Esophagus squamous epithelium (tissue), 5 donors: Measurements from ENCODE around the gene AXIN1. TPM values are rescaled to one million over a fixed set of nuclear protein-coding genes. Genes with fewer than 3 reads are reported as not detected.

Source experiments
- DNase-seq: peaks from one replicate; lab custom pipeline; 2025; lab: John Stamatoyannopoulos, UW
- H3K27ac ChIP-seq, 4 donors: fragments of 200-600 bp; sonication (generic); one replicate each; pipeline ENCODE4 v1.5.1; 2016 to 2019; ENCODE audit warnings: mild to moderate bottlenecking in 1 of 4
- H3K27me3 ChIP-seq, 4 donors: fragments of 200-600 bp; sonication (generic); 1 replicate in 3 of 4; 2 replicates in 1 of 4; pipeline versions ENCODE4 v1.5.1 to v1.6.0; 2017 to 2021; ENCODE audit warnings: antibody characterized with exemption in 1 of 4
- H3K36me3 ChIP-seq, 3 donors: fragments of 200-600 bp; sonication (generic); one replicate each; pipeline ENCODE4 v1.5.1; 2016 to 2019
- H3K4me1 ChIP-seq, 3 donors: fragments of 200-600 bp; sonication (generic); one replicate each; pipeline ENCODE4 v1.5.1; 2017 to 2019
- H3K4me3 ChIP-seq, 4 donors: fragments of 200-600 bp; sonication (generic); 1 replicate in 3 of 4; 2 replicates in 1 of 4; pipeline ENCODE4 v1.5.1; 2016 to 2019; ENCODE audit warnings: mild to moderate bottlenecking in 2 of 4, moderate library complexity in 1 of 4
- H3K9me3 ChIP-seq, 3 donors: fragments of 200-600 bp; sonication (generic); one replicate each; pipeline ENCODE4 v1.5.1; 2016 to 2019
- CTCF ChIP-seq, 6 experiments: fragments of 450-650 bp in 4 of 6; fragments of 200-600 bp in 2 of 6; sonication (generic) in 2 of 6; IDR thresholded peaks; one replicate each; pipeline ENCODE4 v1.5.1; 2016 to 2019; ENCODE audit warnings: antibody characterized with exemption in 6 of 6, mild to moderate bottlenecking in 4 of 6, moderate library complexity in 4 of 6
- POLR2A ChIP-seq, 4 donors: fragments of 450-650 bp; IDR thresholded peaks; one replicate each; pipeline ENCODE4 v1.6.1; 2017; ENCODE audit warnings: antibody characterized with exemption in 4 of 4, mild to moderate bottlenecking in 4 of 4, moderate library complexity in 3 of 4
- WGBS, 2 donors: methylation state at CpG; one replicate each; pipeline ENCODE4 v1.1.5; 2018; 5-methylcytosine and 5-hydroxymethylcytosine counted together
- intact Hi-C: fragments of 100-400 bp; cut with DNase I; formaldehyde crosslinking; loops from one replicate; pipeline ENCODE4 v1.15.0; 2022
- total RNA-seq, 4 donors: library from RNA; depleted of rRNA; stranded (reverse); fragments of >200 nt; gene quantifications; one replicate each; pipeline ENCODE4 v1.1.0, GENCODE V29; 2016
- donor health status: DM: yes; HTN: yes; CAD: no.

The AXIN1 gene
- total RNA-seq, 4 donors from 2014 or later, result 17.8 to 32.2 (median 22.2) TPM

DNA sequence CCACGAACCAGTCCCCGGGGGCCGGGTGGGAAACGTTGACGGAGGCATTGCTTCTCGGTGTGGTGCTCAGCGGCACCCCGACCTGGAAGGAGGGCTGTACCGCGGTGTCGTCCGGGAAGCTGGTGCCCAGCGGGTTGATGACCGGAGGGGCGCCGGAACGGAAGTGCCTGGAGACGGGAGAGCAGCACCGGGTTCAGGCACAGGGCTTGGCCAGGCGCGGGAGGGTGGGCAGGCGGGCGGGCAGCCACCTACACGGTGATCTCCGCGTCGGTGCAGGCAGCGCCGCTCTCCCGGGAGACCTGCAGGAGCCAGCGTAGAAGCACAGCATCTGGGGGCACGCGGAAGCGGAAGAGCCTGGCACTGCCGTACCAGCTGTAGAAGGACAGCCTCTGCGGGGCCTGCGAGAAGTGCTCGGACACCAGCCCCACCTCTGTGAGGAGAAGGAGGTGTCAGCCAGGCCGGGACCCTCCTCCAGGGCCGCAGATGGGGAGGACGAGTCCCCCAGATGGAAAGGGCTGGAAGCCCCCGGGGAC is 25.0 kb upstream of the AXIN1 start:
- intact Hi-C loops, result no loop called here
- DNase-seq, result no peak
- TF ChIP-seq CTCF (IDR thresholded peaks at IDR 0.05), result no peak
- TF ChIP-seq POLR2A (IDR thresholded peaks at IDR 0.05), result no peak
- Histone ChIP-seq H3K27me3 (no peaks in the 10 kb centered on the region), H3K27ac (no peak overlapping the region), H3K9me3 (no peaks in the 10 kb centered on the region), H3K4me1 (peaks cover 14 to 34% (median 27%) of the 10 kb centered on the region in 3 donors), H3K36me3 (peaks cover 0 to 54% (median 11%) of the 10 kb centered on the region in 3 donors), H3K4me3 (no peak overlapping the region)
- WGBS, 2 donors, result 71 to 81% methylated on average over 6 to 7 of the region's 42 CpGs

DNA sequence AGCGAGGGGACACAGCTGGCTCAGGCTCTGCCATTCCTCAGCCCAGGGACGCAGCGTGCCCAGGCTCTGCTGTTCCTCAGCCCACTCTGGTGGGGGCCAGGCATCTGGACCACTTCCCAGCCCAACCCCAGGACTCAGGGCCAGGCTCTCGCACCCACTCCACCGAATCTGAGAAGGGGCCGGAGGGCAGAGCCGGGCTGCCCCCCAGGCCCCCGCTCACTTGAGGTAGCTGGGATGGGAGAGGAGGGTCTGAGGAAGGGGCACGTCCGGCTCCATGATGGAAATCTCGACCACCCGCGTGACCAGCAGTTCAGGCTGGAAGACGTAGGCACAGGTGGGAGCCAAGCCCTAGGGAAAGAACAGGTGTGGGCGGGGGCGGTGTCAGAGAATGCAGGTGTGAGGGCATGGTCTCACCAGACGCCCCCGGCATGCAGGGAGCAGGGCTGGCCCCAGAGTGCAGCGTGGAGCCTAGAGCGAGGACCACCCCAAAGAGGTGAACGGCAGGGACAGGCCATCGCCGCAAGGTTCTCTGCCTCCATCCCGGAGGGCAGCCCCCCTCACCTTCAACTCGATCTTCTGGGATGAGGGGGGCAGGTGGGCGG is 24.4 kb upstream of the AXIN1 start:
- TF ChIP-seq POLR2A (IDR thresholded peaks at IDR 0.05) (no peak), CTCF (IDR thresholded peaks at IDR 0.05) (no peak)
- H3K4me1 ChIP-seq, result peaks cover 14 to 29% (median 24%) of the 10 kb centered on the region in 3 donors
- H3K9me3 ChIP-seq, result no peaks in the 10 kb centered on the region
- WGBS, 2 donors, result 89 to 94% methylated on average over 7 to 12 of the region's 26 CpGs
- no peaks in the 10 kb centered on the region for H3K27me3 ChIP-seq
- H3K36me3 ChIP-seq, result peaks cover 0 to 59% (median 11%) of the 10 kb centered on the region in 3 donors
- H3K27ac ChIP-seq, result no peak overlapping the region
- intact Hi-C loops, result no loop called here
- no peak for DNase-seq
- H3K4me3 ChIP-seq, result no peak overlapping the region

DNA sequence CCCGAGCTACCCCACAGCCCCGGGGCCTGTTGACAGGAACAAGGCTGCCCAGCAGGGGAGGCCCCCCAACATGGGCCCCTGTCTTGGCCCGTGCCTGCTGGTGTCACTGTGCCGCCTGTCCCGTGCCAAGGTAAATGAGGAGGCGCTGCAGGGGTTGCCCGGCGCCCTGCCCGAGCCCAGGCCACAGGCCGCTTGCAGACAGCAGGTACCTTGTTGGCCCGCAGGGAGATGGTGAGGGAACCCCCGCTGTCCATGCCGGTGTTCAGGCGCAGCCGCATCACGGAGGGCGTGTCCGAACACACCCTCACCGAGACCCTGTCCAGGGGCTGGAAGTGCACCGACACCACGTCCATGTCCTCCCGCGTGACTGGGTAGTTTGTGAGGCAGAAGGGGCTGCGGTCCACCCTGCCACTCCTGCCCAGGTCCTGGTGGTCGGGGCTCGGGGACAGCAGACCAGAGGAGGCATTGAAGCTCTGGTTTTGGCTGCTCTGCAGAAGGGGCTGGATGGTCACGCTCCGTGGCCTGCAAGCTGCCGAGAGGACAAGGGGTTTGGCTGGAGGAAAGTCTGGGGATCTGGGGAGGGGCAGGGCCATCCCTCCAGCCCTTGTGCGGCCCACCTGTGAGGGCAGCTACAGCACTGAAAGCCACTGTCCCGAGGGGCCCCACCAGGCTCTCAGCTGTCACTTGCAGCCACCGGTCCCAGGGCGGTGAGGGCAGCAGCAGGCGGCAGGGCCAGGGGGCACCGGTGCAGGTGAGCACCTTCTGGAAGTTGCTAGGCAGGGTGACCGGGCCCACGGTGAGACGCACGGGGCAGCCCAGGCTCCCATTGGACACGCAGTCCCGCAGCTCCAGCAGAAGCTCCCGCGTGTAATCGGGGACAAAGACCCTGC is 23.6 kb upstream of the AXIN1 start:
- Histone ChIP-seq H3K4me1 (peaks cover 15 to 30% (median 22%) of the 10 kb centered on the region in 3 donors), H3K9me3 (no peaks in the 10 kb centered on the region), H3K27me3 (no peaks in the 10 kb centered on the region), H3K27ac (no peak overlapping the region), H3K36me3 (peaks cover 0 to 66% (median 11%) of the 10 kb centered on the region in 3 donors), H3K4me3 (no peak overlapping the region)
- 97% methylated on average over 19 of the region's 44 CpGs; no CpG with 5 or more reads in 1 of the 2 donors for WGBS, 2 donors
- TF ChIP-seq POLR2A (IDR thresholded peaks at IDR 0.05) (no peak), CTCF (IDR thresholded peaks at IDR 0.05) (no peak)
- DNase-seq, result no peak
- intact Hi-C loops, result no loop called here

- WGBS, 2 donors, result 91 to 100% methylated on average over 2 to 21 of the region's 23 CpGs
- Histone ChIP-seq H3K4me1 (peaks cover 12 to 28% (median 19%) of the 10 kb centered on the region in 3 donors), H3K4me3 (no peak overlapping the region), H3K9me3 (no peaks in the 10 kb centered on the region), H3K36me3 (peaks cover 0 to 66% (median 11%) of the 10 kb centered on the region in 3 donors), H3K27ac (no peak overlapping the region), H3K27me3 (no peaks in the 10 kb centered on the region)
- DNase-seq, result no peak
- intact Hi-C loops, result no loop called here
- TF ChIP-seq POLR2A (IDR thresholded peaks at IDR 0.05) (no peak), CTCF (IDR thresholded peaks at IDR 0.05) (no peak)
Measured at GRCh38 chr16:375212-375611, 22.7 kb upstream of the AXIN1 start.

GRCh38 chr16:374616-374926 is 22.0 kb upstream of the AXIN1 start:
- Histone ChIP-seq H3K4me3 (no peak overlapping the region), H3K27ac (no peak overlapping the region), H3K9me3 (no peaks in the 10 kb centered on the region), H3K36me3 (peaks cover 0 to 66% (median 11%) of the 10 kb centered on the region in 3 donors), H3K27me3 (no peaks in the 10 kb centered on the region), H3K4me1 (peaks cover 11 to 28% (median 18%) of the 10 kb centered on the region in 3 donors)
- DNase-seq, result no peak
- intact Hi-C loops, result no loop called here
- no peak for TF ChIP-seq CTCF (IDR thresholded peaks at IDR 0.05)
- TF ChIP-seq POLR2A (IDR thresholded peaks at IDR 0.05), result no peak
- WGBS, 2 donors, result 83% methylated on average over 1 of the region's 9 CpGs; no CpG with 5 or more reads in 1 of the 2 donors
